ENCODE measurements around the gene FRMD8.

FRMD8 gene

DNA sequence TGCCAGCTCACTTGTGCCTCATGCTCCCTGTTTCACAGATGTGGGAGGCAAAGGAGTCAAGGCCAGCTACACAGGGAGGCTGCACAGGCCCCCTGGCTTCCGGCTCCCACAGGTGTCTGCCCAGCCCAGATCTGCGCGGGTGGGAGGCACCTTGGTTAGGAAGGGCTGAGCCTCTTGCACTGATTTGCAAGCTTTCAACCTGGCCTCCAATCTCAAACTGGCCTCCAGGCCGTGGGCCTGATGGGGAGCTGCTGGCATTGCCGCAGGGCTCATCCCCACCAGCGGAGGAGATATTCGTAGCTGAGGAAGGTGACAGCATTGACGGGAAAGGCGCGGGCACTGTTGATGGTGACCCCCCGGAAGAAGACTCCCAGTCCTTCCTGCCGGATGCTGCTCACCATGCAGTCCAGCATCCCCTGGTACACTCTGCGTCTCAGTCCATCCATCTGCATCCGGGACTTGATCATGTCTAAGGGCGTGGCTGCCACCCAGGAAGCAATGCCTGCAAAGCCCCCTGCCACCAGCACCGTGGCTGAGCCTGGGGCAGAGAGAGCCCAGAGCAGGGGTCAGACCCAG is 10.2 kb upstream of the FRMD8 start:
- DNase-seq (ENCODE audit: low read depth) = no peak

DNA sequence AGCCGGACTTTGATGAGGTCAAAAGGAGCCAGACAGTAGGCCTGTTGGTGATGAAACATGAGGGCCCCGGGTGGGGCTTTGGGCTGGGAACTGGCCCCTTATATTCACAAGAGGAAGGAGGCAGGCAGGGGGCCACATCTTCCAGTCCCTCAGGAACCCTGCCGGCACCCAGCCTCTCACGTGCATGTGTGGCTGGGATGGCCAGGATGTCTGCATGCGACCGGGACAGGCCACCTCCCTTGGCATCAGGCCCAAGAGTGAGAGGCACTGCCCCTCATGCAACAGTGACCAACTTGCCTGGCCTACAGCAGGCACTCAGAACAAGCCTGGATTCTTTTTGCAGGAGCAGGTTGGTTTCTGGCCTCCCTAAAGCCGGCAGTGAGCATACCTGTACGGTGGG is 9.4 kb upstream of the FRMD8 start:
- DNase-seq (ENCODE audit: low read depth) = no peak

DNA sequence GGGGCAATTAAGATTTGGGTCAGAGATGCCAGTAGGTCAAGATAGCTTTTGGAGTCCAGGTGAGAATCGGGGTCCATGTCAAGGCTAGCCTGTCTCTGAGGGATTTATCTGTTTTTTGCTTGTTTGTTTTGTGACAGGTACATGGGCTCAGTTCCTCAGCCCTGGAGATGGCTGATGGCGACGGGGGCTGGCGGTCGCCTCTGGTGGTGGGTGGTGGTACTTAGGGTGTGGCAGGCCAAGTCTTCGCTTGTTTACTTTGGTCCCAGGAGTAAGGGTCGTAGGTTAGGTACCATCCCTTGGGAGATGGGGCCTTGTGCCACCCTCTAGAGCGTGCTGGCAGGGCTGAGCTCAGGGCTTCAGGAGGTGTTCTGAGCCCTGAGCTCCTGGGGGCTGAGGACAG is 8.7 kb upstream of the FRMD8 start:
- no peak for DNase-seq (ENCODE audit: low read depth)

DNA sequence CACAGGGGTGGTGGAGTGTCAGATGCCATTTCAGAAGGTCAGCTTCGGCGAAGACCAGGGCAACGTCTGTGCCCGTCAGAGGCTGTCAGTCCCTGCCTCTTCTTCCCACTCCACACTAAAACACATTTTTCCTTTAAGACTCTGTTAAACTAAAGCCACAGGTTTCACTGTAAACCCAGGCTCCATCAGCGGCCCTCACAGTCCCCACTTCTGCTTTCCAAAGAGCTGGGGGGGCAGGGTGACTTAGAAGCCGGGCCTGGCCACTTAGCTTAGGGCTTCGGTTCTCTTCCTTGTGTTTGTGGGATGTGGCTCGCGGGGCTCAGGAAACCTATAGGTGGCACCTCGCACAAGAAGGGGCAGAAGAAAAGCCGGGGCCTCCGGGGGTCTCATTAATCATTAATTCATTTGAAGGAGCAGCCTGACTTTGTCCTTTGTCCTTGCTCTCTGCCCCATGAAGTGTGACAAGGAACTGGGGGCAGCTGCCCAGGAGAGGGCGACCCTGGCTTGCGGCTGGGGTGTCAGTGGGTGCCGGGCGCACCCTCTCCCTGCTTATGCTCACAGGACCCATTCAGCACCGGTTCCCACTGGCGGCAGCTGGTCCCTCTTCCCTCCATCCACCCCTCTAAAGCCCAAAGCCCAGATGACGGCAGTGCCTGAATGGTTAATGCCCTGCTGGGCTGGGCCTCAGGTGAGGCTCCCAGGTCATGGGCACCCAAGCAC is 8.1 kb upstream of the FRMD8 start:
- no peak for DNase-seq (ENCODE audit: low read depth)

DNA sequence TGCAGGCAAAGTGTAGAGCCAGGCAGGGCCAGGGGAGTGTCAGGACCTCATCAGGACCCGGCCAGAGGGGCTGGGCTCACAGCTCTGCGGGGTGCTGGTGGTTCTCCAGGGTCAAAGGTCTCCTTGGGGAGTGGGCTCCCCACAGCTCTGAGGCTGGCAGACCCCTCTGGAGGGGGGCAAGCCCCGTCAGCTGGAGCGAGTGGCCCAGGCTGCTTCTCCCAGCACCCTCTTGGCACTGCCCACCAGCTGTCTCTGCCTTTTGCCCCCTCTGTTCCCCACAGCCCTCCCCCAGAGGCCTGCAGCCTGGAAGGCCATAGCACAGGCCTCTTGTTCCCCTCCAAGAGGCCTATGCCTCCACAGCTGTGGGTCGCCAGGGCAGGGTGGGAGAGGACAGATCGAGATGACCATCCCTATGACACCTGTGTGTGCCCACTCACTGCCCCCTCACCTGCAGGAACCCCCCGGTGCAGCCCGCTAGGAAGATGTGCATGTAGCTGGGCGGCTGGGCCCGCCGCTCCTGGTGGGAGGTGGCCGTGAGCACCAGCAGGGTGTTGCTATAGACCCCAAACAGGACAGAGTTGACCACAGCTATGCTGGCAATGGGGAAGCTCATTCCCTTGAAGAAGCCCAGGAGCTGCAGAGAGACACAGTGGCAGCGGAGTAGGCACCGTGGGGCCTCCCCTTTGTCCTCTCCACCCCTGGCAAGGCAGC is 7.4 kb upstream of the FRMD8 start:
- no peak for DNase-seq (ENCODE audit: low read depth)

DNA sequence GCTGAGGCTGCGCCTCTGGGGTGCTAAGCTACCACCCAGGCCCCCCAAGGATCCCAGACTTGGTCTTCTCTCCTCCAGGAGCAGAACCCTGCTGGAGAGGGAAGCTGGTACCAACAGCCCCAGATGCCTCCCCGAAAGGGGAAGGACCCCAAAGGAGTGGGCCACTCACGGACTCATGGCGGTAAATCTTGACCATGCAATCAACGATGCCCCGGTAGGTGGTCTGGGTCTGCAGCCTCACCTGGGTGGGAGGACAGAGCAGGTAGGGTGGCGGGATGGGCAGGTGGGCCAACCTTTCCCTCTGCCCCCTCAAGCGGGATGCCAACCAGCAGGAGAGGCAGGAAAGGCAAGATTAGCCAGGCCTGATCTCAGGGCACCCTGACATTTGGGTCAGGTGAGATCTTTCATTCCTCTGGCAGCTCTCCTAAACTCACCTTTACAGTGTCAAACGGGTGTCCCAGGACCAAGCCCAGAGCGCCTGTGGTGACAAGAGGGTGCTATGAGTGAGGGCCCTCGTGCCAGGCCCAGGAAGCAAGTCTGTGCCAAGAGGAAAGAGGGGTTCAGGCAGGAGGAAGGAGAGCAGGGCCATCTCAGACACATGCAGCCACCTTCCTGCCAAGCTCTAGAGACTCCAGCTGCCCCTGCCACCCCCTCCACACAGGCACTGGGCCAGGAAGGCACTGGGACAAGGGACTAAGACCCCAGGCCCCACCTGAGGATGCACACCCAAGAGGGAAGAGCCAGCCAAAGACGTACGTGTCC is 6.6 kb upstream of the FRMD8 start:
- no peak for DNase-seq (ENCODE audit: low read depth)

DNA sequence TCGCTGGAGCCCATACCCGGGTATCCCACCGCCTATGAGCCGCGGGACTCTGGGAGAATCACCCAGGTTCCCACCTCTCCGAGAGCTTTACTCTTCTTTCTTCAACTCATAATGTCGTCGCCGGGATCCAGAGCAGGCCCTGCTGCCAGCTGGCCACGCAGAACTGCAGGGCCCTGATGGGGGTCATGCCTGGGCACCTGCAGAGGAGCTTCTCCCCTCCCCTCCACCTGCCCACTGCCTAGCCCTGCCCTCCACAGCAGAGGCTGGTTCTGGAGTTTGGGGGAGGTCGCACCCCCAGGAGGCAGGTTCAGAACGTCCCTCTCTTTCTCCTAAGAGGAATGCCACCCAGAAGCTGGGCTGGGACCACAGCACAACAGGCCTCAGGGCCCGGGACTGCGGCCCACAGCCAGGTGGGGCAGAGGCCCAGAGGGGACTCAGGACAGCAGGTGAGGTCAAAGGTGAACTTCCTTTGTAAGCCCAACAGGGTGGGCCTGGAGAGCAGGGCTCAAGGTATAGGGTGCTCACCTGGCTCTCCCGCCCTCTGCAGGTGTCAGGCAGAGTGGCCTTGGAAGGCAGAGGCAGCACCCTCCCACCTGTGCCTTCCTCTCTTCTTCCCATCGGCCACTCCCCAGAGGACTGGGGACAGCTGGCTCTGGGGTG is 5.8 kb upstream of the FRMD8 start:
- DNase-seq (ENCODE audit: low read depth) = no peak

DNA sequence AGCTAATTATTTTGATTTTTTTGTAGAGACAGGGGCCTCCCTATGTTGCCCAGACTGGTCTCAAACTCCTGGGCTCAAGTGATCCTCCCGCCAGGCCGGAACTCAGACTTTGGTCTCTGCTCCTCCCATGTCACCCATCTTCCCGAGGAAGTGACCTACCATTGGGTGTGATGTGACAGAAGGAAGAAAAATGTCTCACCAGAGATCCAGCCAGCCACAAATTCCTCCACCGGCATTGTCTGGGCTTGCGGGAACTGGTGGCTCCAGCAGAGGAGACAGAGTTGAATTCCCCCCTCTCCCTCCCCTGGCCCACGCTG is 4.8 kb upstream of the FRMD8 start:
- DNase-seq (ENCODE audit: low read depth) = no peak

DNA sequence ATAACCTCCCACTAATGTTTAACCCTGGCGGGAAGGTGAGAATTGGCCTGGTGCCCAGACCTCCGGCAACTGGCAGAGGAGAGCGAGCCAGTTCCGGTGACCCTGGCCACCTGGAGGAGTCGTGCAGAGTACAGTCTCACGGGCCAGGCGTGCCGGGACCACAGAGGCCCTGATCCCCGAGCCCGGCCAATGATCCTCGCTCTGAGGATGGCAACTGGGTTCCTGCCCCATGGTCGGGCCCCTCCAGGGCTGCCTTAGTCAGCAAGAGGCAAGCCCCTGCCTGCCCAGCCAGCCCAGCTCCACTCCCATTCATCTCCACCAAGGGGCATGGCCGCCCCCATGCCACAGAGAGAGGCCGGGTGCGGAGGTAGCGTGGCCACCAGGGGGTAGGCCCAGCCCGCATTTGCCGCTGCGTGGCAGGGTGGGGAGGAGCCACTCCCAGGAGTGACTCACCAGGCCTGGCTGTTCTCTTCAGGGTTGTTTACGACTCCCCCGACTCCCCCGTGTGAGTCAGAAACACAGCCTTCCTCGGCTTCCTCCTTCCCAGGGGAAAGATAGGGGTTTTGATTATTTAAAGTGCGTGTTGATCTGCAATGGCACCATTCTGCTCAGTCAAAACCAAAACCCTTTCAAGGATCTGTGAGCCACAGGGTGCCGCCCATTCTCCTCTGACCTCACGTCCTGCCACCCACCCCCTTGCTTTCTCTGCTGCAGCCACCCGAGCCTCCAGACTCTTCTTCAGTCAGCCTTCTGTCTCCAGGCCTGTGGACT is 4.2 kb upstream of the FRMD8 start, which contains the start of gene SLC25A45:
TSS of gene SLC25A45 (minus strand) at position 614 of the 771 bp plus-strand sequence. CDS start 695 bp downstream, outside the sequence.
- peak; percentile 98 for DNase-seq (ENCODE audit: low read depth)

DNA sequence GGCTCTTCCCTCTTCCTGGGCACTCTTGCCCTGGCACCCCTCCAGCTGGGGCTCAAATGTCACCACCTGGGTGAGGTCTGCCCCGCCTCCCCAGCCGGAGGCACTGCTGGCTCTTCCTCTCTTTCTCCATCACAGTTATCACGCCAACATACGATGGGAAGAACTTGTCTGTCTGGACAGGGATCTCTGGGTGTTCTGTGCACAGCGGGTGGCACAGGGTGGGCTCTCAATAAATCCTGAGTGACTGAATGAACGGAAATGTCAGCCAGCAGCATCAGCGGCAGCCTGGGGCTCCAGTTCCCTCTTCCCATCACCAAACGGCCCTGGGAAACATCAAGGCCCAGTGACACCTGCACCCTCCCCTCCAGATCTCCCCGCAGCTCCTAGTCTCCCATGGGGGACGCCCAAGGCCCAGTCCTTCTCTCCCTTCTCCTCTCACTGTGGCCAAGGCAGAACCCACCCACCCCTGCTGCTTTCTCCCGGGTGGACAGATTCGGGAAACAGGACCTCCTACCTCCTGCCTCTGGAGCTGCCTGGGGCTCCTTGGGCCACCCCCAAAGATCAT is 3.6 kb upstream of the FRMD8 start:
- DNase-seq (ENCODE audit: low read depth) = no peak

DNA sequence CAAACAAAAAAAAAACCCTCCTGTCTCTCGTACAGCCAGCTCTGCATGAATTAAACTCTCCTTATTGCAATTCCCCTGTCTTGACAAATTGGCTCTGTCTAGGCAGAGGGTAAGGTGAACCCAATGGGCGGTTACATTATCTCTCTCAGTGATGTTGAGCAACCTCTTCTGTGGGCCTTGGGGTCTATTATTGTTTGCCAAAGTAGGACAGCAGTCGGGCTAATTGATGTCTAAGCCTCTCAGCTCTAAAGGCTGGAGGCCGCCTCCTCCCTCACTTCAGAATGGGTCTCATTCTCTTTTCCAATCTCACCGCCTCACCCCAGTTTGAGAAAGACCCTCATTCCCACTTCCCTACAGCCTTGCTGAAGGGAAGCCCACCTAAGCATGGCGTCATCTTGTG is 2.7 kb upstream of the FRMD8 start:
- no peak for DNase-seq (ENCODE audit: low read depth)

DNA sequence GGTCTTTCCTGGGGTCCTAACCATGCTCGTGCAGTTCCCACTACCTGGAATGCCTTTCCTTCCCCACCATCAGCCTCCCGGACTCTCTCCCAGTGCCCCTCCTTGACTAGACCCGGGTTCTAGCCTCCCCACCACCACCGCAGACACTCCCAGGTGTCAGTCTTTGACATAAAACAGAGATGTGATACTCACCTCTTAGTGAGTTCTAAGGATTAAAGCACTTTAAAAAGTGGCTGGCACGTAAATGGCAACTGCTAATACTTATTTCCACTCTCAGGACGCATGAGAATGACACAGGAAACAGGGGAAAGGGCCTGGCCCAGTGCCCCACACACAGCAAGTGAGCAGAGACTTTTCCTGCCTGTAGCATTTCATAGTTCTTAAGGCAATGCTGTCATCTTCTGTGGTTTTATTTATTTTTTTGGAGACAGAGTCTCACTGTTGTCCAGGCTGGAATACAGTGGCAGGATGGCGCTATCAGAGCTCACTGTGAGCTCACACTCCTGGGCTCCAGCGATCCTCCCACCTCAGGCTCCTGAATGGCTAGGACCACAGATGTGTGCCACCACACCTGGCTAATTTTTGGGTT is 2.0 kb upstream of the FRMD8 start:
- no peak for DNase-seq (ENCODE audit: low read depth)

DNA sequence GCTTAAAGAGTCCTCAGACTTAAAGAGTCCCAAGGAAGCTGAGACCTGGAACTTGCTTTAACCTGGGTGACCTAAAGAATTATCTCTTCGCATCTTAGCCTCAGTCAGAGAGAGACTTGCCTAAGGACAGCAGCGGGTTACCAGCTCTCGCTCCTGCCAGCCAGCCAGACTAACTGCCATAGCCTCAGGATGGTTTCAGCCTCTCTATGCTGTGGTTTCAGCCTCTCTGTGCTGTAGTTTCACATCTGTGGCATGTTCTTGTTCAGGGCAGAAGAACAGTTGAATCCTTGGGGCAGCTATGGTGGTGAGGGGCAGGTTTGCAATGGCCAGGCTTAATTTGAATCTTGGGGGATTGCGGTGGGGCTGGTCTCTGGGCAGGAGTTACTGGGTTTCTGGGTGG is 2.3 kb downstream of the FRMD8 start:
- no peak for DNase-seq (ENCODE audit: low read depth)

DNA sequence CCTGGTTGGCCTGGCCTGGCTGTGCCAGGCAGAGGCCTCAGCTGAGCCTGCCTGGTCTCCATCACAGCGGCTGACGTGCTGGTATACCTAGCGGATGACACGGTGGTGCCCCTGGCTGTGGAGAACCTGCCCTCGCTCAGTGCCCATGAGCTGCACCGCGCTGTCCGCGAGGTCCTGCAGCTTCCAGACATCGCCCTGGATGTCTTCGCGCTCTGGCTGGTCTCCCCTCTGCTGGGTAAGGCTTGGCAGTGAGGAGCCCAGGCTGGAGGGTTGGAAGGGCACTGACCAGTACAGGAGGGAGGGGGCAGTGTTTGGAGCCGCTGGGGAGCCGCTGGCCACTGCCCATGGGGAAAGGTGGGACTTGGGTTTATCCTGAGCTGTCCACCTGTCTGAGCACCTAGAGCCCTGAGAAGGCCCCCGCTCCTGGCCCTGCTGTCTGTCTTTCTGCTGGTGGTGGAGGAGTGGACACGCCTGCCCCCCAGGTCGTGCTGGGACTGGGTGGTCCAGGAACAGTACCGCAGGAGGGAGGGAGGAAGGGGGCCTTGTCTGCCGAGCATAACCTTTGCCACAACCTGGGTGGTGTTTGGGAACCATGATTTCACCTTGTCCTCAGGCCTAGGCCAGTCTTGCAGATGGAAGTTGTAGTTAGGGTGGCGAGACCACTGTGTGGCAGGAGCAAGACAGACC is 3.0 kb downstream of the FRMD8 start:
- no peak for DNase-seq (ENCODE audit: low read depth)

DNA sequence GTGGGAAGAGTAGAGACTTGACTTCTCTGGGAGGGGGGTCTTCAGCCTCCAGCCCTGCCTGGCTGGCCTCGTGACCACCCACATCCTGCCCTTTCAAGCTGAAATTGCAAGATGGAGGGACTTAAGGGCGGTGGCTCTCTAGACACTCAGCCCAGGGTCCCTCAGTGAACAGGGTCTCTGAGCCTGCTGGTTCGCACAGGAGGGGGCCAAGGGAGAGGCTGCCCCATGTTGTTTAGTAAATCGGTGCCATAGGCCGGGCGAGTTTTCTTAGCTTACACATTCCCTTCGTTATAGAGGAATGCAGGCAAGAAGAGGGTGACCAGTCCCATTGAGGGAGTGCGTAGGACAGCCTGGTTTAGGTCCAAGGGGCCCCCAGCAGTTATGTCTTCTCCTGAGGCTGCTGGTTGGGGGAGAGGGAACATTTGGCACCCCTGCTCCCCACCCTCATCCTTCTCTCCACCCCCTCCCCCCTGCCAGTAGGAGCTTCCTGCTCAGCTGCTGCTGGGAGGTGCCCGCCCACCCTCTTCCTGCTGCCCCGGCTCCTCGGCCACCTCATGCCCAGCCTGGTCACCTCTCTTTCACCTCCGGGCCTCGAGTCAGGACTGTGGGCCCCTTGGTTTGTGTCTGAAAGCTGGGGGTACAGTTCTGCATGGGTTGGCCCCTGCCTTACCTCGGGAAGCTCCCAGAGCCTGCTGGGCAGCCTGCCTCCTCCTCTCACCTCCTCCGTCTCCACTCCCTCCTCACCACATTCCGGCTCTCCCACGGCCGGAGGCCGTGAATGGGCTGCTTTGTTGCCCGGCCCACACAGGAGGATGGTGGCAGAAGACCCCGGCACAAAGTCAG is 3.9 kb downstream of the FRMD8 start:
- DNase-seq (ENCODE audit: low read depth) = no peak

DNA sequence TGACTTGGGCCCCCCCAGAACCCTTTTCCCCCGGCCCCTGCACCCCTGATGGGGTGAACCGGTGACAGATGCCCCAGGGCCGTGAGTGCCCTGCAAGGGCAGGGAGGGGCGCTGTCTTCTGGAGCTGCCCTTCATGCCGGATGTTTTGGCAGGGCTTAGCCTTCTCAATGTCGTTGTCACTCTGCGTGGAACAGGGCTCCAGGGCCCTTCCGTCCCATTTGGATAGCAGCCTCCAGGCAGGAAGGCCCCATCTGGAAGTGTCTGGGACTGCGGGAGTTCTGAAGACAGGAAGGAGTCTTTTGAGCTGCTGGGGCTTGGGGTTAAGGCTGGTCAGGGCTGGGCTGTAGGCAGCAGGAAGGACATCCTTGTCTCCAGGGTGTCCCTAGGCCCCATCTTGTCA is 4.6 kb downstream of the FRMD8 start:
- DNase-seq (ENCODE audit: low read depth) = no peak

DNA sequence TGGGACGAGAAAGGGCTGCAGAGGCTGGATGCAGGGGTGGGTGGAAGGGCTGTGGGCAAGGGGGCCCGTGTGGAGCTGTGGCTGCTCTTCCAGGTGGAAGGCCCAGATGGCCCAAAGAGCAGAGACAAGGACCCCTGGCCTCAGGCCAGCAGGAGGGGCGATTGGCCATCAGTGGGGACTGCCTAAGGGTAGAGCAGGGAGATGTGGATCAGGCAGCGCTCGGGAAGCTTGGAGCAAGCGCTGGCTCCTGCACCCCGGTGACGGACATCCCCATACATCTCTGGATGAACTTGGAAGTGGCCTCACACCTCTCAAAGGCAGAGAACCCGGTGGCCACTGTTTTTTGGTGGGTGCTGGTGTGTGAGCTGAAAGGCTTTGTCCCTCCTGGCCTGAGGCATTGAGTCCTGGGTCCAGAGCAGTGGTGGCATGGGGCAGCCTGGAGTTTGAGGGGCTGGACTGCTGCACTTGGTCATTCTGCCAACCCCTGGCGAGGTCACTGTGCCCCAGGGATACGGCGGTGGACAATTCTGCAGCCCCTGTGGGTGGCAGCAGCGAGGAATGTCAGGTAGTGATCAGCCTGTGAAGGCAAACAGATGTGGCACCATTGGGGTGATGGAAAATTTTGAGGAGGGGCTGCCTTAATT is 5.9 kb downstream of the FRMD8 start:
- DNase-seq (ENCODE audit: low read depth) = no peak

DNA sequence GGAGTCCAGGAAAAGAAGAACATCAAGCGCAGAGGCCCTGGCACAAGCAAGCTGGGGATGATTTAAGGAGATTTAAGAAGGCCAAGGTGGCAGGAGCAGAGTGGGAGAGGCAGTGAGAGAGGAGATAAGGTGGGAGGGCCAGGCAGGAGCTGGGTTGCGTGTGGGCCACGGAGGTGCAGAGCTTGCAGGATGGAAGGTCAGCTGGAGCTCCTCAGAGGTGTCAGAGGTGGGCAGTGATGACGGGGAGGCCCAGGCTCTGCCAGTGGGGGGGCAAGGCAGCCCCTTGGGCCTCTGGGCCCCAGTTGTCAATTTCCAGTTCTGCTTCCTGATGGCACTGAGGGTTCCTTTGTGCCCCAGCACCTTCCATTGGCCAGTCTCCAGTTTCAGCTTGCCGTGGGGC is 6.5 kb downstream of the FRMD8 start:
- DNase-seq (ENCODE audit: low read depth) = no peak
